Measurements from ENCODE around the gene DCHS1.

- no peak for TF ChIP-seq CTCF (conservative IDR thresholded peaks at IDR 0.05 in 1 of 2, IDR thresholded peaks at IDR 0.05 in 1 of 2; ENCODE audit: low read depth in 1 of 2, low read length in 2 of 2)
- no peak for TF ChIP-seq EZH2 (IDR thresholded peaks at IDR 0.05; ENCODE audit: low read length, missing control alignments)
These were observed 38.9 kb downstream of the DCHS1 start for GRCh38 chr11:6616596-6617250.
